IMR-90 (cell line): ENCODE data around the gene P3H1.

Experiments used
- CEBPB ChIP-seq: IDR thresholded peaks from 2 replicates; pipeline ENCODE4 v1.6.1; 2012; ENCODE audit warnings: low read depth, low read length, improper control_type of control experiment
- CHD1 ChIP-seq: IDR thresholded peaks from 2 replicates; pipeline ENCODE4 v1.6.1; 2012; ENCODE audit warnings: low read depth, low read length, improper control_type of control experiment
- FOS ChIP-seq: fragments of 150-350 bp; IDR thresholded peaks from 2 replicates; pipeline ENCODE4 v1.6.1; 2016; ENCODE audit warnings: low read depth, low read length
- MAZ ChIP-seq: IDR thresholded peaks from 2 replicates; pipeline ENCODE4 v1.6.1; 2012; ENCODE audit warnings: low read depth, mild to moderate bottlenecking, low read length, improper control_type of control experiment, moderate library complexity, borderline replicate concordance
- POLR2A ChIP-seq: IDR thresholded peaks from 2 replicates; pipeline ENCODE4 v1.6.1; 2012; ENCODE audit warnings: mild to moderate bottlenecking, low read depth, low read length
- SMC3 ChIP-seq: fragments of 150-350 bp; IDR thresholded peaks from 2 replicates; pipeline ENCODE4 v1.6.1; 2016; ENCODE audit warnings: low read depth, mild to moderate bottlenecking, antibody characterized with exemption, low read length, moderate library complexity
- TF ChIP-seq, protein P1 (sequence below): conservative IDR thresholded peaks from 2 replicates; pipeline ENCODE4 v1.5.1; 2012; ENCODE audit warnings: mild to moderate bottlenecking, low read depth, low read length, improper control_type of control experiment

DNA sequence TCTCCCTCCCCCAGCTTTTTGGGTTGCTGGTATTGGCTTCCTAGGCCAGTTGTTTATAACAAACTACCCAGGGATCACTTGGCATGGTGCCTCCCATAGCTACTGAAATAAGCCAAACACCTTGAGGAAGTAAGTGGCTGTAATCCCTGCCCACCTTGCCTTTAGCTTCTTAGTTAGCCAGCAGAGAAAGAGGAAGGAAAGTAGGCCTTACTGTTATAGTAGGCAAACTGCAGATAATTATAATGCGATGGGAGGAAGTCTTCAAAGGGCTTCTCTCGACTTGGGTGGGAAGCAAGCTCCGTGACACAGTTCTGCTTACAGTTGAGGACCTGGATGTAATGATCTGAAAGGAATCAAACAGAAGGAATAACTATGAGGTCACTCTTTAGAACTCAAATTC lies 8.2 kb downstream of the P3H1 start:
- no peak for TF ChIP-seq CEBPB
- TF ChIP-seq, protein P1, sequence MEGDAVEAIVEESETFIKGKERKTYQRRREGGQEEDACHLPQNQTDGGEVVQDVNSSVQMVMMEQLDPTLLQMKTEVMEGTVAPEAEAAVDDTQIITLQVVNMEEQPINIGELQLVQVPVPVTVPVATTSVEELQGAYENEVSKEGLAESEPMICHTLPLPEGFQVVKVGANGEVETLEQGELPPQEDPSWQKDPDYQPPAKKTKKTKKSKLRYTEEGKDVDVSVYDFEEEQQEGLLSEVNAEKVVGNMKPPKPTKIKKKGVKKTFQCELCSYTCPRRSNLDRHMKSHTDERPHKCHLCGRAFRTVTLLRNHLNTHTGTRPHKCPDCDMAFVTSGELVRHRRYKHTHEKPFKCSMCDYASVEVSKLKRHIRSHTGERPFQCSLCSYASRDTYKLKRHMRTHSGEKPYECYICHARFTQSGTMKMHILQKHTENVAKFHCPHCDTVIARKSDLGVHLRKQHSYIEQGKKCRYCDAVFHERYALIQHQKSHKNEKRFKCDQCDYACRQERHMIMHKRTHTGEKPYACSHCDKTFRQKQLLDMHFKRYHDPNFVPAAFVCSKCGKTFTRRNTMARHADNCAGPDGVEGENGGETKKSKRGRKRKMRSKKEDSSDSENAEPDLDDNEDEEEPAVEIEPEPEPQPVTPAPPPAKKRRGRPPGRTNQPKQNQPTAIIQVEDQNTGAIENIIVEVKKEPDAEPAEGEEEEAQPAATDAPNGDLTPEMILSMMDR, result no peak
- no peak for TF ChIP-seq SMC3
- TF ChIP-seq POLR2A, result no peak
- no peak for TF ChIP-seq CHD1
- TF ChIP-seq FOS, result no peak
- no peak for TF ChIP-seq MAZ
